Spleen (tissue), 11 donors: ENCODE measurements around the gene PER3. TPM values are rescaled to one million over a fixed set of nuclear protein-coding genes. Genes with fewer than 3 reads are reported as not detected.

Experiments used
- DNase-seq: peaks from one replicate; pipeline ENCODE4 v3.0.0-alpha.2; 2020
- H3K27ac ChIP-seq, 8 donors: fragments of 200-600 bp; sonication (generic) in 7 of 8; 1 replicate in 4 of 8; 2 replicates in 4 of 8; pipeline versions ENCODE4 v1.5.0 to v1.8.0; 2016 to 2021; ENCODE audit warnings: inconsistent platforms in 4 of 8, mild to moderate bottlenecking in 4 of 8, moderate library complexity in 1 of 8
- H3K27me3 ChIP-seq, 7 donors: fragments of 200-600 bp; sonication (generic) in 6 of 7; replicated peaks in 1 of 7; 1 replicate in 4 of 7; 2 replicates in 3 of 7; pipeline versions ENCODE4 v1.5.0 to v1.8.0; 2016 to 2021; ENCODE audit warnings: inconsistent platforms in 3 of 7, mild to moderate bottlenecking in 1 of 7
- H3K36me3 ChIP-seq, 6 donors: fragments of 200-600 bp; sonication (generic) in 5 of 6; 1 replicate in 4 of 6; 2 replicates in 2 of 6; pipeline versions ENCODE4 v1.5.0 to v1.8.0; 2016 to 2021; ENCODE audit warnings: inconsistent platforms in 2 of 6
- H3K4me1 ChIP-seq, 6 donors: fragments of 200-600 bp; sonication (generic) in 5 of 6; 1 replicate in 3 of 6; 2 replicates in 3 of 6; pipeline versions ENCODE4 v1.5.0 to v1.8.0; 2016 to 2021; ENCODE audit warnings: inconsistent platforms in 3 of 6
- H3K4me3 ChIP-seq, 8 donors: fragments of 200-600 bp; sonication (generic) in 7 of 8; 1 replicate in 4 of 8; 2 replicates in 4 of 8; pipeline versions ENCODE4 v1.5.0 to v1.8.0; 2016 to 2021; ENCODE audit warnings: inconsistent platforms in 4 of 8, mild to moderate bottlenecking in 4 of 8, moderate library complexity in 2 of 8
- H3K9me3 ChIP-seq, 8 donors: fragments of 200-600 bp; sonication (generic) in 7 of 8; 1 replicate in 4 of 8; 2 replicates in 4 of 8; pipeline versions ENCODE4 v1.5.0 to v1.8.0; 2016 to 2021; ENCODE audit warnings: inconsistent platforms in 4 of 8
- CTCF ChIP-seq, 11 experiments: fragments of 200-600 bp in 7 of 11; fragments of 450-650 bp in 4 of 11; sonication (generic) in 4 of 11; IDR thresholded peaks in 8 of 11; conservative IDR thresholded peaks in 3 of 11; 1 replicate in 7 of 11; 2 replicates in 4 of 11; pipeline versions ENCODE4 v1.4.0 to v1.8.0; 2016 to 2021; ENCODE audit warnings: antibody characterized with exemption in 11 of 11, inconsistent platforms in 4 of 11, mild to moderate bottlenecking in 1 of 11
- POLR2A ChIP-seq, 3 donors: fragments of 450-650 bp; IDR thresholded peaks; one replicate each; pipeline ENCODE4 v1.5.1; 2017; ENCODE audit warnings: antibody characterized with exemption in 3 of 3, mild to moderate bottlenecking in 1 of 3
- POLR2AphosphoS5 ChIP-seq, 3 donors: sonication (generic); formaldehyde crosslinking; IDR thresholded peaks; one replicate each; pipeline ENCODE4 v1.5.1; 2017; ENCODE audit warnings: antibody characterized with exemption in 3 of 3
- WGBS, 5 donors: extraction: QIAGEN DNeasy Blood & Tissue Kit in 3 of 5; methylation state at CpG; one replicate each; pipeline versions ENCODE4 v1.1.5 to v1.1.7; 2013 to 2018; 5-methylcytosine and 5-hydroxymethylcytosine counted together
- intact Hi-C: fragments of 100-400 bp; cut with DNase I; formaldehyde crosslinking; loops from one replicate; pipeline ENCODE4 v1.15.0; 2023; ENCODE audit warnings: low total_unique reads
- polyA plus RNA-seq, 3 donors: library from polyadenylated mRNA; stranded (reverse); fragments of 200-250 nt; gene quantifications; one replicate each; pipeline ENCODE4 v1.2.1, GENCODE V29; 2013
- total RNA-seq, 7 donors: library from RNA; depleted of rRNA in 3 of 7; stranded (reverse); fragments of >200 nt in 3 of 7; fragmentation: NEBNext Ultra II Directional in 4 of 7; extraction: Animal tissue kit (Norgen Biotek cat#: 25700) in 4 of 7; gene quantifications; one replicate each; pipeline versions ENCODE4 v1.1.0 to v1.2.1, GENCODE V29; 2016 to 2021
- donor health status: healthy with polysubstance abuse.
- donor health status: DM: no; HTN: no; CAD: no; lungs with moderate emphysema.
- donor health status: DM: no; HTN: no; CAD: no.
- donor health status: Bipolar disorder and iron deficiency.
- donor health status: healthy.
- donor health status: DM: no; HTN: no; CAD: no.
- donor health status: DM: yes; HTN: yes; CAD: no.

Gene PER3
- total and polyA plus RNA-seq, 10 donors, result 1.7 to 17.5 (median 9.2) TPM

DNA sequence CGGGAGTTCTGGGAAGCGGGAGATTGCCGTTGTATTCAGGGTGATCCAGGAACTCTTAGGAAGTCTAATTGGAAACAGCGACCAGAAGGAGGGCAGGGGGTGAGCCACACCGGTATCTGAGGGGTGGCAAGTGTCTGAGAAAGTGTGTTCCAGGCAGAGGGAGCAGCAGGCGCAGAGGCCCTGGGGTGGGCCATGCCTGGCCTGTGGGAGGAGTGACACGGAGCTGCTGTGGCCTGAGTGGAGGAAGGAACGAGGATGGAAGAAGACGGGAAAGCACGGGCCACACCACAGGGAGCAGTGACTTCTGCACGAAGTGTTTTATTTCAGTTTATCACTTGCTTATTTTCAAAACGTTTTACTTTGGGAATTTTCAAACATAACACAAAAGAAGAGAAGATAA is 11.3 kb downstream of the PER3 start:
- no peak for DNase-seq
- WGBS, 5 donors, result 86 to 94% (median 91%) methylated on average over 12 of the region's 12 CpGs
- Histone ChIP-seq H3K9me3 (peaks cover 0 to 22% (median 18%) of the 10 kb centered on the region in 8 donors), H3K27me3 (no peaks in the 10 kb centered on the region), H3K36me3 (peaks cover 0 to 51% (median 21%) of the 10 kb centered on the region in 6 donors), H3K4me1 (no peaks in the 10 kb centered on the region), H3K4me3 (no peak overlapping the region), H3K27ac (no peak overlapping the region)
- intact Hi-C loops, result no loop called here
- TF ChIP-seq POLR2AphosphoS5 (IDR thresholded peaks at IDR 0.05), result no peak
- TF ChIP-seq CTCF (IDR thresholded peaks at IDR 0.05 in 8 of 11, conservative IDR thresholded peaks at IDR 0.05 in 3 of 11), result no peak
- TF ChIP-seq POLR2A (IDR thresholded peaks at IDR 0.05), result no peak

DNA sequence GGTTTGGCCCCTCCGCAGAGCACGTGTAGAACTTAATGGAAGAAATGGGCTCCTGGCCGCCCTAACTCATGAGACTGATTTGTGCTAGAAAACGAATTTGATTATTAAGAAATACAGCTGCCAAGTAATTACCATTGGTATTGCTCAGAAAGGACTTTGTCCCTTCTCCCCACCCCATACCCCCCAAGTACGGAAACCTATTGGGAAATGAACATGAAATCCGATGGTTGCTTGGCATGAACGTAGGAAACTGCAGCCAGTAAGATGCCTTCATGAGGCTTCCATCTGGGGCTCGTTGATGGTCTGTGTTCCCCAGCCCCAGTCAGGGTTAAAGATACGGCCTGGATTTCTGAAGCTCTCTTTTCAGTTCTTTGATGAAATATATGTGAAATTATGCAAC is 21.4 kb downstream of the PER3 start:
- H3K36me3 ChIP-seq, result peaks cover 0 to 71% (median 49%) of the 10 kb centered on the region in 6 donors

GRCh38 chr1:7808253-7808844 is 24.3 kb downstream of the PER3 start:
- TF ChIP-seq POLR2AphosphoS5 (IDR thresholded peaks at IDR 0.05) (no peak), CTCF (IDR thresholded peaks at IDR 0.05 in 8 of 11, conservative IDR thresholded peaks at IDR 0.05 in 3 of 11) (peak in 10 of 11 experiments; percentile 11 to 55 (median 40))
- peaks cover 0 to 9% (median 5%) of the 10 kb centered on the region in 8 donors for H3K9me3 ChIP-seq
- H3K4me1 ChIP-seq, result no peaks in the 10 kb centered on the region
- no peak for DNase-seq
- WGBS, 5 donors, result 6 to 35% (median 16%) methylated on average over 1 of the region's 1 CpG
- no peaks in the 10 kb centered on the region for H3K27me3 ChIP-seq
- intact Hi-C loops, result no loop called here
- H3K36me3 ChIP-seq, result peaks cover 0 to 84% (median 48%) of the 10 kb centered on the region in 6 donors
- no peak overlapping the region for H3K4me3 ChIP-seq
- no peak overlapping the region for H3K27ac ChIP-seq

More for the DNA sequence above, 21.4 kb downstream of the PER3 start:
- DNase-seq, result no peak
- no peaks in the 10 kb centered on the region for H3K4me1 ChIP-seq
- no peak overlapping the region for H3K4me3 ChIP-seq
- WGBS, 5 donors, result 84 to 97% (median 90%) methylated on average over 9 of the region's 9 CpGs
- no peak overlapping the region for H3K27ac ChIP-seq
- TF ChIP-seq POLR2A (IDR thresholded peaks at IDR 0.05) (no peak), POLR2AphosphoS5 (IDR thresholded peaks at IDR 0.05) (no peak), CTCF (IDR thresholded peaks at IDR 0.05 in 8 of 11, conservative IDR thresholded peaks at IDR 0.05 in 3 of 11) (no peak)
- H3K9me3 ChIP-seq, result no peaks in the 10 kb centered on the region
- intact Hi-C loops, result no loop called here
- H3K27me3 ChIP-seq, result no peaks in the 10 kb centered on the region

- H3K36me3 ChIP-seq, result peaks cover 0 to 80% (median 41%) of the 10 kb centered on the region in 6 donors
- H3K4me3 ChIP-seq, result no peak overlapping the region
- no peak overlapping the region for H3K27ac ChIP-seq
- H3K9me3 ChIP-seq, result peaks cover 0 to 22% (median 16%) of the 10 kb centered on the region in 8 donors
- intact Hi-C loops, result no loop called here
- H3K4me1 ChIP-seq, result no peaks in the 10 kb centered on the region
- no peaks in the 10 kb centered on the region for H3K27me3 ChIP-seq
- no peak for DNase-seq
- WGBS, 5 donors, result 91 to 98% (median 95%) methylated on average over 13 of the region's 13 CpGs
- TF ChIP-seq POLR2AphosphoS5 (IDR thresholded peaks at IDR 0.05) (no peak), POLR2A (IDR thresholded peaks at IDR 0.05) (no peak), CTCF (IDR thresholded peaks at IDR 0.05 in 8 of 11, conservative IDR thresholded peaks at IDR 0.05 in 3 of 11) (no peak)
Measured at GRCh38 chr1:7809742-7810141, 25.7 kb downstream of the PER3 start.
